Measurements from ENCODE around the gene BCL2A1.

DNA sequence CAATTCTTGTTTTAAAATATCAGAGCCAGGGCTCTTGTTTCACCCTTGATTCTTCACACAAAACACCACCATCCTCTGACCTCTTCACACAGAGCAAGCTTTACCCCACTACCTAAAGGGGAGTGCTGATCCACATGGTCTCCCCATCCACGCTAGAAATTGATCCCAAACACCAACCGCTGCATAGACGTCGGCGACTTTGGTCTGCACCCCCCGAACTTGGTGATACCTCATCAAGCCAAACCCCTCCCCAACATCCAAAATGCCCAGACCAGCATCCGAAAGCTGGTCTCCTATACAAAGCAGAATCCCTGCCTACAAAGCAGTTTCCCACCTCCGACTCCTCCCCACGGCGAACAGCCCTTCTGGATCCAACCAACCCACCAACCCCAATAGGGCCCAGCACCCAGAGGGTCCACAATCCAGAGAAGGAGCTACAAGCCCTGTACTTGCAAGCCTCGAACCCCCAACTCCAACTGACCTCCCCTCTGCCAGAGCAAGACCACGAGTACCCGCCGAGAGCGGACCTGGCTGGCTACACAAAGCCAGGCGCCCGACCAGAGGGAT, 48.4 kb downstream of the BCL2A1 start:
- no peak for TF ChIP-seq CTCF (conservative IDR thresholded peaks at IDR 0.05; ENCODE audit: low read depth, low read length)
- no peak for TF ChIP-seq POLR2A (IDR thresholded peaks at IDR 0.05; ENCODE audit: low read depth, low read length)
- no peak for TF ChIP-seq RCOR1 (IDR thresholded peaks at IDR 0.05; ENCODE audit: insufficient replicate concordance, low read length)
- TF ChIP-seq RFX5 (IDR thresholded peaks at IDR 0.05; ENCODE audit: low read depth, low read length) = no peak

All from IMR-90 (cell line).